ENCODE results near the gene LCE4A.
"Not testable (repeated sequence)": the region's sequence is repeated elsewhere in the genome, so short reads cannot be mapped to it uniquely, and the experiment has no call there.

LCE4A gene

GRCh38 chr1:152707860-152708259 is at the start of gene LCE4A:
TSS of gene LCE4A (plus strand) at chr1:152708160. CDS start at chr1:152709076, 916 bp downstream.
- DNase-seq (ENCODE audit: insufficient read length, low spot score) (no peak), FAIRE-seq (no peak)

- FAIRE-seq (no peak), DNase-seq (ENCODE audit: insufficient read length, low spot score) (no peak)
Measured at GRCh38 chr1:152658649-152659048, 49.3 kb upstream of the LCE4A start.

- no peak for FAIRE-seq
Measured at GRCh38 chr1:152663098-152663497, 44.9 kb upstream of the LCE4A start, which contains the start of gene LCE2D. TSS of gene LCE2D (plus strand) at chr1:152663380. CDS start at chr1:152664106, 726 bp downstream.

GRCh38 chr1:152666171-152666570 is 41.8 kb upstream of the LCE4A start:
- DNase-seq (ENCODE audit: insufficient read length, low spot score); FAIRE-seq: not testable (repeated sequence)

More at GRCh38 chr1:152663098-152663497, 44.9 kb upstream of the LCE4A start, which contains the start of gene LCE2D:
- DNase-seq (ENCODE audit: insufficient read length, low spot score): no peak

- DNase-seq (ENCODE audit: insufficient read length, low spot score): no peak
- FAIRE-seq: no peak
Measured at GRCh38 chr1:152667648-152668047, 40.3 kb upstream of the LCE4A start.

- FAIRE-seq: no peak
- DNase-seq (ENCODE audit: insufficient read length, low spot score): no peak
Measured at GRCh38 chr1:152673016-152673415, 34.9 kb upstream of the LCE4A start.

- DNase-seq (ENCODE audit: insufficient read length, low spot score); FAIRE-seq: not testable (repeated sequence)
Measured at GRCh38 chr1:152674983-152675382, 33.0 kb upstream of the LCE4A start, which contains the start of gene LCE2C. TSS of gene LCE2C (plus strand) at chr1:152675279. CDS start at chr1:152676016, 737 bp downstream.

- FAIRE-seq (no peak), DNase-seq (ENCODE audit: insufficient read length, low spot score) (no peak)
Measured at GRCh38 chr1:152679459-152679858, 28.5 kb upstream of the LCE4A start.

- FAIRE-seq: no peak
- DNase-seq (ENCODE audit: insufficient read length, low spot score): no peak
Measured at GRCh38 chr1:152681616-152682015, 26.3 kb upstream of the LCE4A start.

GRCh38 chr1:152683846-152684245 is 24.1 kb upstream of the LCE4A start:
- DNase-seq (ENCODE audit: insufficient read length, low spot score) (no peak), FAIRE-seq (no peak)

GRCh38 chr1:152685823-152686222 is 22.1 kb upstream of the LCE4A start, which contains the start of gene LCE2B:
TSS of gene LCE2B (plus strand) at chr1:152686123. CDS start at chr1:152686844, 721 bp downstream.
- not testable (repeated sequence) for DNase-seq (ENCODE audit: insufficient read length, low spot score); FAIRE-seq

GRCh38 chr1:152697701-152698600 is 10.0 kb upstream of the LCE4A start, which contains the start of gene LCE2A:
TSS of gene LCE2A (plus strand) at chr1:152698345. CDS start at chr1:152698902, 557 bp downstream.
- DNase-seq (ENCODE audit: insufficient read length, low spot score) (no peak), FAIRE-seq (no peak)

GRCh38 chr1:152699746-152700145 is 8.2 kb upstream of the LCE4A start:
- FAIRE-seq (no peak), DNase-seq (ENCODE audit: insufficient read length, low spot score) (no peak)

GRCh38 chr1:152718238-152718637 is 10.3 kb downstream of the LCE4A start:
- no peak for FAIRE-seq

GRCh38 chr1:152725261-152725660 is 17.3 kb downstream of the LCE4A start:
- DNase-seq (ENCODE audit: insufficient read length, low spot score): no peak
- no peak for FAIRE-seq

More at GRCh38 chr1:152718238-152718637, 10.3 kb downstream of the LCE4A start:
- no peak for DNase-seq (ENCODE audit: insufficient read length, low spot score)

- no peak for DNase-seq (ENCODE audit: insufficient read length, low spot score)
- FAIRE-seq: no peak
Measured at GRCh38 chr1:152728986-152729385, 21.0 kb downstream of the LCE4A start.

- FAIRE-seq (no peak), DNase-seq (ENCODE audit: insufficient read length, low spot score) (no peak)
Measured at GRCh38 chr1:152735648-152736047, 27.7 kb downstream of the LCE4A start.

GRCh38 chr1:152737997-152738396 is 30.0 kb downstream of the LCE4A start:
- no peak for FAIRE-seq
- no peak for DNase-seq (ENCODE audit: insufficient read length, low spot score)

GRCh38 chr1:152739841-152740240 is 31.9 kb downstream of the LCE4A start:
- DNase-seq (ENCODE audit: insufficient read length, low spot score) (no peak), FAIRE-seq (no peak)

- DNase-seq (ENCODE audit: insufficient read length, low spot score) (no peak), FAIRE-seq (no peak)
Measured at GRCh38 chr1:152741656-152742055, 33.7 kb downstream of the LCE4A start.

GRCh38 chr1:152743371-152744145 is 35.6 kb downstream of the LCE4A start:
- DNase-seq (ENCODE audit: insufficient read length, low spot score) (no peak), FAIRE-seq (no peak)
